Vagina (tissue), 2 donors: ENCODE measurements around the gene GPC1. TPM values are rescaled to one million over a fixed set of nuclear protein-coding genes. Genes with fewer than 3 reads are reported as not detected.

Experiments used
- DNase-seq, 2 donors: peaks; one replicate each; pipeline ENCODE4 v3.0.0-alpha.2; 2017; ENCODE audit errors: extremely low spot score in 2 of 2
- H3K27ac ChIP-seq: fragments of 200-600 bp; sonication (generic); one replicate; pipeline ENCODE4 v1.5.1; 2019
- H3K27me3 ChIP-seq: fragments of 200-600 bp; sonication (generic); one replicate; pipeline ENCODE4 v1.5.1; 2019
- H3K36me3 ChIP-seq, 2 donors: fragments of 200-600 bp; sonication (generic); one replicate each; pipeline ENCODE4 v1.5.1; 2017 to 2019
- H3K4me1 ChIP-seq: fragments of 200-600 bp; sonication (generic); one replicate; pipeline ENCODE4 v1.5.1; 2019
- H3K4me3 ChIP-seq, 2 donors: fragments of 200-600 bp; sonication (generic); 1 replicate in 1 of 2; 2 replicates in 1 of 2; pipeline ENCODE4 v1.5.1; 2016 to 2019
- H3K9me3 ChIP-seq: fragments of 200-600 bp; sonication (generic); one replicate; pipeline ENCODE4 v1.5.1; 2019
- POLR2A ChIP-seq, 2 donors: fragments of 450-650 bp; IDR thresholded peaks; one replicate each; pipeline ENCODE4 v1.6.1; 2017; ENCODE audit warnings: antibody characterized with exemption in 2 of 2, mild to moderate bottlenecking in 2 of 2, moderate library complexity in 2 of 2
- POLR2AphosphoS5 ChIP-seq, 2 donors: sonication (generic); formaldehyde crosslinking; IDR thresholded peaks; one replicate each; pipeline ENCODE4 v1.9.0; 2017; ENCODE audit warnings: antibody characterized with exemption in 2 of 2, mild to moderate bottlenecking in 2 of 2, low read depth in 1 of 2; ENCODE audit not compliant: insufficient read depth in 1 of 2
- intact Hi-C: fragments of 100-400 bp; cut with DNase I; formaldehyde crosslinking; loops from one replicate; pipeline ENCODE4 v1.15.1; 2023
- total RNA-seq: library from RNA; depleted of rRNA; stranded (reverse); fragments of >200 nt; gene quantifications from one replicate; pipeline ENCODE4 v1.2.3, GENCODE V29; 2016
- TF ChIP-seq, protein P1 (sequence below), 3 experiments: fragments of 450-650 bp in 2 of 3; fragments of 200-600 bp in 1 of 3; sonication (generic) in 1 of 3; IDR thresholded peaks; one replicate each; pipeline ENCODE4 v1.5.1; 2017 to 2019; ENCODE audit warnings: antibody characterized with exemption in 3 of 3, mild to moderate bottlenecking in 2 of 3, moderate library complexity in 2 of 3

Gene GPC1
- total RNA-seq, 1 donor from 2014 or later: 73.2 TPM

DNA sequence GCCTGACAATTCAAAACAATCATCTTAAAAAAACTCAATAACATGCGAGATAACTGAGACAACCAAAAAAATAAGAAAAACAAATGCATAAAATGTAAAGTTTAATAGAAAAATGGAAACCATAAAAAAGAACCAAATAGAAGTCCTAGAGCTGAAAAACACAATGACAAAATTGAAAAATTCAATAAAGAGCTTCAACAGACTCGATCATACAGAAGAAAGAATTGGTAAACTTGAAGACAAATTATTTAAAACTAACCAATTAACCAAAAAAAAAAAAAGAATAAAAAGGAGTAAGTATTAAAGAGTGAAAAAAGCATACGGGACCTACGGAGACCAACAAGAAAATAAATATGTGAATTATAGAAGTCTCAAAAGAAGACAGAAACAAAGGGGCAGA lies 37.7 kb downstream of the GPC1 start:
- Histone ChIP-seq H3K4me3 (no peak overlapping the region), H3K36me3 (no peaks in the 10 kb centered on the region), H3K27ac (no peak overlapping the region), H3K27me3 (no peaks in the 10 kb centered on the region), H3K9me3 (peaks cover 5% of the 10 kb centered on the region), H3K4me1 (no peaks in the 10 kb centered on the region)
- TF ChIP-seq POLR2A (IDR thresholded peaks at IDR 0.05) (no peak), POLR2AphosphoS5 (IDR thresholded peaks at IDR 0.05; ENCODE audit: insufficient read depth in 1 of 2, low read depth in 1 of 2) (no peak)
- TF ChIP-seq, protein P1, sequence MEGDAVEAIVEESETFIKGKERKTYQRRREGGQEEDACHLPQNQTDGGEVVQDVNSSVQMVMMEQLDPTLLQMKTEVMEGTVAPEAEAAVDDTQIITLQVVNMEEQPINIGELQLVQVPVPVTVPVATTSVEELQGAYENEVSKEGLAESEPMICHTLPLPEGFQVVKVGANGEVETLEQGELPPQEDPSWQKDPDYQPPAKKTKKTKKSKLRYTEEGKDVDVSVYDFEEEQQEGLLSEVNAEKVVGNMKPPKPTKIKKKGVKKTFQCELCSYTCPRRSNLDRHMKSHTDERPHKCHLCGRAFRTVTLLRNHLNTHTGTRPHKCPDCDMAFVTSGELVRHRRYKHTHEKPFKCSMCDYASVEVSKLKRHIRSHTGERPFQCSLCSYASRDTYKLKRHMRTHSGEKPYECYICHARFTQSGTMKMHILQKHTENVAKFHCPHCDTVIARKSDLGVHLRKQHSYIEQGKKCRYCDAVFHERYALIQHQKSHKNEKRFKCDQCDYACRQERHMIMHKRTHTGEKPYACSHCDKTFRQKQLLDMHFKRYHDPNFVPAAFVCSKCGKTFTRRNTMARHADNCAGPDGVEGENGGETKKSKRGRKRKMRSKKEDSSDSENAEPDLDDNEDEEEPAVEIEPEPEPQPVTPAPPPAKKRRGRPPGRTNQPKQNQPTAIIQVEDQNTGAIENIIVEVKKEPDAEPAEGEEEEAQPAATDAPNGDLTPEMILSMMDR (IDR thresholded peaks at IDR 0.05): no peak
- no peak for DNase-seq
- intact Hi-C loops: no loop called here

DNA sequence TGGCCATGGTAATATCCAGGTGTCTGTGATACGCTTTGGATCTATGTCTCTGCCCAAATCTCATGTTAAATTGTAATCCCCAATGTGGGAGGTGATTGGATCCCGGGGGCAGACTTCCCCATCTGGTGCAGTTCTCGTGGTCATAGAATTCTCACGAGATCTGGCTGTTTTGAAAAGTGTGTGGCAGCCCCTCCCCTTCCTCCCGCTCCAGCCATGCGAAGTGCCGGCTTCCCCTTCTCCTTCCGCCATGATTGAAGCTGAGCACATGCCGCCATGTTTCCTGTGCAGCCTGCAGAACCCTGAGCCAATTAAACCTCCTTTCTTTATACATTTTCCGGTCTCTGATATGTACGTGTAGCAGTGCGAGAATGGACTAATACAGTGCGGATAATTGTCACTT lies 42.5 kb downstream of the GPC1 start:
- Histone ChIP-seq H3K36me3 (no peaks in the 10 kb centered on the region), H3K9me3 (peaks cover 5% of the 10 kb centered on the region), H3K27me3 (no peaks in the 10 kb centered on the region), H3K4me1 (no peaks in the 10 kb centered on the region), H3K27ac (no peak overlapping the region), H3K4me3 (no peak overlapping the region)
- no peak for DNase-seq
- intact Hi-C loops: no loop called here
- TF ChIP-seq, protein P1 (IDR thresholded peaks at IDR 0.05): no peak
- TF ChIP-seq POLR2AphosphoS5 (IDR thresholded peaks at IDR 0.05; ENCODE audit: insufficient read depth in 1 of 2, low read depth in 1 of 2) (no peak), POLR2A (IDR thresholded peaks at IDR 0.05) (no peak)

DNA sequence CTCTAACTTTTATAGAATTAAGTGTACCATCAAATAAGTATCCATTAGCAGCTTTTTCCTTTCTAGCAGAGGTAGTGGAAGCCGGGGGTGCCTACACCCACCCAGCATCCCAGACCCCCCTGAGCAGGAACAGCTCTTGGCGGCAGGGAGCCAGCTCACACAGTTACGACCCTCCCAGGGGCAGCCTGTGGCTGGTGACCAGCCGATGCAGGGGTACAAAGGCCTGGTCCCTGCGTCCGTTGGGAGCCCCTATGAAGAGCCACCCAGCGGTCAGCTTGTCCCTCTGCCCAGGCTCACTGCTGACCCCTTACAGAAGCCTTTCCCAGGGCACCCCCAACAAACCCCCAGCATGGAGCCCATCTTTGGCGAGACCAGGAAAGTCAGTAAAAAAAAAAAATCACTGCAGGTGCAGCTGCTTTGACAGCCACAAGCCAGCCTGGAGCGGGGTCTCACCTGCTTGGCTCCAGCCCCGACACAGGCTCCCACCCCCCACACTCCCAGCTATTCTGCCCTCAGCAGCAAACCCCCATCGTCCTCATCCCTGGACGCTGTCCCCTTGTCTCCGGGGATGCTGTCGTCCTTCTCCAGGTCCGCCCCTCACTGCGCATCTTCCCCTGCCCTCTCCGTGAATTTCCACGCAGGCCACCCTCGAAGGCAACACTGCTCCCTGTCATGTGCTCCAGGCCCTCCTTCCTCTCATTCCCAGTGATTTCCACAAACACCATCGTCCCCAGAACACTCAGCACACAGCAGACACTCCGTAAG lies 43.1 kb downstream of the GPC1 start:
- no peak overlapping the region for H3K4me3 ChIP-seq
- DNase-seq: no peak

DNA sequence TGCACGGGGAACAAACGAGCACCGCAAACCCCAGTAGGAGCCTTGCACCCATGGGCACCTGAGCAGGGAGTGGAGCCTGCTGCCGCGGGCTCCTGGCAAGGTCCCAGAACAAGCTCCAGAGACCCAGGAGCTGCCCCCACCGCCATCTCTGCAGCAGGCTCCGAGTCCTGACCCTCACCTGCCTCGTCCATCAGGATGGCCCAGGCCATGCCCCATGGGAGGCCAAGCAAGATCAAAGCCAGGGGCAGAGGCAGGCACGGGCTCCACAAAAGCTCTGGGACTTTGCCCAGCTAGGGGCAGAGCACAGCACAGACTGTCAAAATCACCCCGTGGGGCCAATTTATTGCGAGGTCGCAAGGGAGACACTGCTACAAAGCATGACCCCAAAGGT lies 43.6 kb downstream of the GPC1 start:
- H3K36me3 ChIP-seq: no peaks in the 10 kb centered on the region
- H3K4me3 ChIP-seq: no peak overlapping the region
- no peak for DNase-seq
- H3K9me3 ChIP-seq: no peaks in the 10 kb centered on the region
- TF ChIP-seq POLR2A (IDR thresholded peaks at IDR 0.05) (no peak), POLR2AphosphoS5 (IDR thresholded peaks at IDR 0.05; ENCODE audit: insufficient read depth in 1 of 2, low read depth in 1 of 2) (no peak)
- TF ChIP-seq, protein P1 (IDR thresholded peaks at IDR 0.05): no peak
- intact Hi-C loops: no loop called here
- no peaks in the 10 kb centered on the region for H3K4me1 ChIP-seq
- H3K27ac ChIP-seq: no peak overlapping the region
- H3K27me3 ChIP-seq: no peaks in the 10 kb centered on the region

More for the DNA sequence above, 43.1 kb downstream of the GPC1 start:
- intact Hi-C loops: no loop called here
- Histone ChIP-seq H3K4me1 (no peaks in the 10 kb centered on the region), H3K36me3 (no peaks in the 10 kb centered on the region), H3K27ac (no peak overlapping the region), H3K9me3 (peaks cover 5% of the 10 kb centered on the region), H3K27me3 (no peaks in the 10 kb centered on the region)
- TF ChIP-seq POLR2AphosphoS5 (IDR thresholded peaks at IDR 0.05; ENCODE audit: insufficient read depth in 1 of 2, low read depth in 1 of 2): no peak
- TF ChIP-seq POLR2A (IDR thresholded peaks at IDR 0.05): no peak
- TF ChIP-seq, protein P1 (IDR thresholded peaks at IDR 0.05): no peak
